ENCODE data around the gene KCNMA1. TPM values are rescaled to one million over a fixed set of nuclear protein-coding genes. Genes with fewer than 3 reads are reported as not detected.

The KCNMA1 gene
- polyA plus RNA-seq, 1 donor from 2014 or later: 60.8 TPM

- Histone ChIP-seq H3K9ac (ENCODE audit: low read length) (no peak overlapping the region), H3K27ac (ENCODE audit: low read length) (no peak overlapping the region), H4K20me1 (ENCODE audit: insufficient read depth) (no peaks in the 10 kb centered on the region), H3K4me3 (ENCODE audit: low read length) (no peak overlapping the region), H3F3A (ENCODE audit: insufficient read depth, low read length, poor library complexity, severe bottlenecking) (no peaks in the 10 kb centered on the region), H3K4me2 (ENCODE audit: low read length) (no peak overlapping the region), H2AFZ (ENCODE audit: low read depth, low read length) (no peak overlapping the region), H3K9me2 (ENCODE audit: insufficient read depth, low read length) (no peaks in the 10 kb centered on the region), H3K36me3 (ENCODE audit: insufficient read depth, low read length) (no peaks in the 10 kb centered on the region), H3K27me3 (ENCODE audit: insufficient read depth, low read depth, low read length) (no peaks in the 10 kb centered on the region), H3K9me3 (ENCODE audit: low read length) (no peaks in the 10 kb centered on the region), H3K79me2 (replicated peaks; ENCODE audit: insufficient read depth, low read length) (no peaks in the 10 kb centered on the region)
- TF ChIP-seq CTCF (IDR thresholded peaks at IDR 0.05; ENCODE audit: poor library complexity, severe bottlenecking) (no peak), SMC3 (conservative IDR thresholded peaks at IDR 0.05; ENCODE audit: poor library complexity) (no peak), EP300 (conservative IDR thresholded peaks at IDR 0.05; ENCODE audit: poor library complexity, severe bottlenecking) (no peak), RAD21 (conservative IDR thresholded peaks at IDR 0.05) (no peak), TAF1 (IDR thresholded peaks at IDR 0.05; ENCODE audit: low read depth) (no peak), MXI1 (conservative IDR thresholded peaks at IDR 0.05; ENCODE audit: poor library complexity, severe bottlenecking) (no peak), EZH2 (IDR thresholded peaks at IDR 0.05; ENCODE audit: borderline replicate concordance, insufficient read depth, low read length, poor library complexity, severe bottlenecking) (no peak)
These were observed 227.1 kb downstream of the KCNMA1 start for GRCh38 chr10:77410523-77410922.

GRCh38 chr10:77409697-77410471 is 227.7 kb downstream of the KCNMA1 start:
- Histone ChIP-seq H3K36me3 (ENCODE audit: insufficient read depth, low read length) (no peaks in the 10 kb centered on the region), H3K79me2 (replicated peaks; ENCODE audit: insufficient read depth, low read length) (no peaks in the 10 kb centered on the region), H2AFZ (ENCODE audit: low read depth, low read length) (no peak overlapping the region), H3K9ac (ENCODE audit: low read length) (no peak overlapping the region), H3K9me2 (ENCODE audit: insufficient read depth, low read length) (no peaks in the 10 kb centered on the region), H3K27ac (ENCODE audit: low read length) (no peak overlapping the region), H3F3A (ENCODE audit: insufficient read depth, low read length, poor library complexity, severe bottlenecking) (no peaks in the 10 kb centered on the region), H3K9me3 (ENCODE audit: low read length) (no peaks in the 10 kb centered on the region), H3K4me3 (ENCODE audit: low read length) (no peak overlapping the region), H3K27me3 (ENCODE audit: insufficient read depth, low read depth, low read length) (no peaks in the 10 kb centered on the region), H4K20me1 (ENCODE audit: insufficient read depth) (no peaks in the 10 kb centered on the region), H3K4me2 (ENCODE audit: low read length) (no peak overlapping the region)
- TF ChIP-seq SMC3 (conservative IDR thresholded peaks at IDR 0.05; ENCODE audit: poor library complexity): no peak
- TF ChIP-seq POLR2AphosphoS5 (IDR thresholded peaks at IDR 0.05): no peak
- no peak for TF ChIP-seq REST (IDR thresholded peaks at IDR 0.05; ENCODE audit: borderline replicate concordance)
- no peak for TF ChIP-seq EP300 (conservative IDR thresholded peaks at IDR 0.05; ENCODE audit: poor library complexity, severe bottlenecking)
- no peak for TF ChIP-seq TAF1 (IDR thresholded peaks at IDR 0.05; ENCODE audit: low read depth)
- no peak for TF ChIP-seq MXI1 (conservative IDR thresholded peaks at IDR 0.05; ENCODE audit: poor library complexity, severe bottlenecking)

Measured in neural cell (in vitro differentiated cells).